HG02943 (cell line): ENCODE data around the gene DIS3.
"Not testable (repeated sequence)": the region's sequence is repeated elsewhere in the genome, so short reads cannot be mapped to it uniquely, and the experiment has no call there.

Source experiments
- ATAC-seq: cut with Tn5 transposase; IDR thresholded peaks from one replicate; pipeline ENCODE4 v1.9.1; 2021; ENCODE audit warnings: mild to moderate bottlenecking, low read depth, moderate library complexity; ENCODE audit not compliant: unreplicated experiment

DIS3 gene

GRCh38 chr13:72754111-72754510, 27.6 kb downstream of the DIS3 start:
- no peak for ATAC-seq

- no peak for ATAC-seq
Observed at GRCh38 chr13:72751220-72751619, 30.5 kb downstream of the DIS3 start.

GRCh38 chr13:72745260-72745659, 36.4 kb downstream of the DIS3 start:
- no peak for ATAC-seq

GRCh38 chr13:72740015-72740414, 41.7 kb downstream of the DIS3 start:
- no peak for ATAC-seq

GRCh38 chr13:72737033-72737432, 44.7 kb downstream of the DIS3 start:
- ATAC-seq = no peak

GRCh38 chr13:72728290-72728605, 53.5 kb downstream of the DIS3 start:
- no peak for ATAC-seq

GRCh38 chr13:72727417-72728289, 54.0 kb downstream of the DIS3 start, which contains the start of the genes BORA and MZT1:
BORA (plus strand) TSS chr13:72727923; CDS start chr13:72728941, 1,018 bp downstream.
MZT1 (minus strand) TSS chr13:72727629; CDS start chr13:72727602, 27 bp downstream.
- ATAC-seq = peak; percentile 95

- peak; percentile 26 for ATAC-seq
Observed at GRCh38 chr13:72726726-72727416, 54.8 kb downstream of the DIS3 start.

- ATAC-seq = not testable (repeated sequence)
Observed at GRCh38 chr13:72726185-72726584, 55.5 kb downstream of the DIS3 start.

GRCh38 chr13:72716776-72717175, 64.9 kb downstream of the DIS3 start:
- ATAC-seq = no peak
